Activated CD8-positive, alpha-beta memory T cell treated with anti-CD3 and anti-CD28 coated beads, Interleukin-2, amount 10 ng/mL, durations not matched to agents 7 days and 5 days (primary cell): ENCODE results near the gene KRT71. TPM values are rescaled to one million over a fixed set of nuclear protein-coding genes. Genes with fewer than 3 reads are reported as not detected.

Experiments used
- ATAC-seq: fragments of 150-1000 bp; cut with Tn5 transposase; one replicate; pipeline ENCODE4 v1.10.0; 2021; ENCODE audit warnings: moderate library complexity
- CTCF ChIA-PET: fragments of 350-600 bp; sonication (Branson Sonifier 250); formaldehyde crosslinking; loops from one replicate; lab custom pipeline; 2021; ENCODE audit warnings: antibody characterized with exemption; lab: Charles Lee
- DNase-seq: peaks from one replicate; pipeline ENCODE4 v3.0.0-alpha.2; 2020
- H3K27ac Mint-ChIP-seq: one replicate; pipeline ENCODE4 v1.8.0; 2021; ENCODE audit warnings: mild to moderate bottlenecking, mixed read lengths
- H3K27me3 Mint-ChIP-seq: one replicate; pipeline ENCODE4 v1.8.0; 2021; ENCODE audit warnings: mixed read lengths
- H3K36me3 Mint-ChIP-seq: one replicate; pipeline ENCODE4 v1.8.0; 2021; ENCODE audit warnings: mild to moderate bottlenecking, mixed read lengths
- H3K4me1 Mint-ChIP-seq: one replicate; pipeline ENCODE4 v1.8.0; 2021; ENCODE audit warnings: mixed read lengths
- H3K4me3 Mint-ChIP-seq: one replicate; pipeline ENCODE4 v1.8.0; 2021; ENCODE audit warnings: mild to moderate bottlenecking, moderate library complexity, mixed read lengths
- H3K9me3 Mint-ChIP-seq: one replicate; pipeline ENCODE4 v1.8.0; 2022; ENCODE audit warnings: low read depth, mixed read lengths
- total RNA-seq, 2 experiments: library from RNA; stranded (reverse); gene quantifications; one replicate each; pipeline ENCODE4 v1.2.3, GENCODE V29; 2021

The KRT71 gene
- total RNA-seq, 2 experiments from 2014 or later, result not detected

- H3K9me3 Mint-ChIP-seq, result no peaks in the 10 kb centered on the region
- H3K36me3 Mint-ChIP-seq, result no peaks in the 10 kb centered on the region
- DNase-seq, result no peak
- no peaks in the 10 kb centered on the region for H3K4me1 Mint-ChIP-seq
- no peak for ATAC-seq
- peaks cover 13% of the 10 kb centered on the region for H3K27me3 Mint-ChIP-seq
- CTCF ChIA-PET, result no interaction called here
- no peak overlapping the region for H3K4me3 Mint-ChIP-seq
- H3K27ac Mint-ChIP-seq, result no peak overlapping the region
Observed at GRCh38 chr12:52521175-52521567, 31.8 kb downstream of the KRT71 start.

- H3K27me3 Mint-ChIP-seq, result peaks cover 16% of the 10 kb centered on the region
- no peak within 1 kb of the TSS for H3K4me3 Mint-ChIP-seq
- no peaks in the 10 kb centered on the region for H3K4me1 Mint-ChIP-seq
- no peaks in the 10 kb centered on the region for H3K36me3 Mint-ChIP-seq
- H3K9me3 Mint-ChIP-seq, result no peaks in the 10 kb centered on the region
- ATAC-seq (no peak), DNase-seq (peak; percentile 34)
- H3K27ac Mint-ChIP-seq, result no peak within 1 kb of the TSS
- CTCF ChIA-PET, result interaction anchor here (1.3 kb wide), 1 partner anchor 13 kb away, joined by 3 read pairs; no protein-coding TSS in a partner anchor
Observed at GRCh38 chr12:52519826-52520662, 32.9 kb downstream of the KRT71 start, which contains the start of gene KRT5. TSS of gene KRT5 (minus strand) at chr12:52520394. CDS start at chr12:52520296, 98 bp downstream.

- Mint-ChIP-seq H3K9me3 (no peaks in the 10 kb centered on the region), H3K27me3 (peaks cover 18% of the 10 kb centered on the region), H3K27ac (no peak overlapping the region), H3K4me3 (no peak overlapping the region), H3K36me3 (no peaks in the 10 kb centered on the region), H3K4me1 (no peaks in the 10 kb centered on the region)
- ATAC-seq (no peak), DNase-seq (peak; percentile 33)
- CTCF ChIA-PET, result interaction anchor here (1.3 kb wide), 1 partner anchor 13 kb away, joined by 3 read pairs; no protein-coding TSS in a partner anchor
Observed at GRCh38 chr12:52519387-52519703, 33.6 kb downstream of the KRT71 start.

- CTCF ChIA-PET, result interaction anchor here (1.3 kb wide), 1 partner anchor 12 kb away, joined by 3 read pairs; no protein-coding TSS in a partner anchor
- no peak overlapping the region for H3K4me3 Mint-ChIP-seq
- H3K27me3 Mint-ChIP-seq, result peaks cover 22% of the 10 kb centered on the region
- DNase-seq, result peak; percentile 34
- H3K4me1 Mint-ChIP-seq, result no peaks in the 10 kb centered on the region
- no peaks in the 10 kb centered on the region for H3K9me3 Mint-ChIP-seq
- H3K27ac Mint-ChIP-seq, result no peak overlapping the region
- H3K36me3 Mint-ChIP-seq, result no peaks in the 10 kb centered on the region
- no peak for ATAC-seq
Observed at GRCh38 chr12:52518574-52519386, 34.2 kb downstream of the KRT71 start.

GRCh38 chr12:52517888-52518287 is 35.1 kb downstream of the KRT71 start:
- no peak for ATAC-seq
- no peaks in the 10 kb centered on the region for H3K9me3 Mint-ChIP-seq
- CTCF ChIA-PET, result no interaction called here
- no peak overlapping the region for H3K27ac Mint-ChIP-seq
- no peak overlapping the region for H3K4me3 Mint-ChIP-seq
- H3K27me3 Mint-ChIP-seq, result peaks cover 22% of the 10 kb centered on the region
- no peaks in the 10 kb centered on the region for H3K36me3 Mint-ChIP-seq
- H3K4me1 Mint-ChIP-seq, result no peaks in the 10 kb centered on the region
- DNase-seq, result peak; percentile 21

- DNase-seq, result no peak
- H3K9me3 Mint-ChIP-seq, result no peaks in the 10 kb centered on the region
- CTCF ChIA-PET, result no interaction called here
- peaks cover 18% of the 10 kb centered on the region for H3K27me3 Mint-ChIP-seq
- no peak for ATAC-seq
- H3K4me3 Mint-ChIP-seq, result no peak overlapping the region
- no peaks in the 10 kb centered on the region for H3K36me3 Mint-ChIP-seq
- no peaks in the 10 kb centered on the region for H3K4me1 Mint-ChIP-seq
- no peak overlapping the region for H3K27ac Mint-ChIP-seq
Observed at GRCh38 chr12:52517005-52517835, 35.7 kb downstream of the KRT71 start.

- no peaks in the 10 kb centered on the region for H3K36me3 Mint-ChIP-seq
- H3K9me3 Mint-ChIP-seq, result peaks cover 4% of the 10 kb centered on the region
- no peak for ATAC-seq
- no peak overlapping the region for H3K4me3 Mint-ChIP-seq
- H3K4me1 Mint-ChIP-seq, result no peaks in the 10 kb centered on the region
- peak; percentile 14 for DNase-seq
- H3K27ac Mint-ChIP-seq, result no peak overlapping the region
- peaks cover 18% of the 10 kb centered on the region for H3K27me3 Mint-ChIP-seq
- CTCF ChIA-PET, result no interaction called here
Observed at GRCh38 chr12:52515927-52516831, 36.8 kb downstream of the KRT71 start.

GRCh38 chr12:52515319-52515646 is 37.7 kb downstream of the KRT71 start:
- Mint-ChIP-seq H3K4me3 (no peak overlapping the region), H3K4me1 (no peaks in the 10 kb centered on the region), H3K27ac (no peak overlapping the region), H3K9me3 (peaks cover 6% of the 10 kb centered on the region), H3K27me3 (peaks cover 18% of the 10 kb centered on the region), H3K36me3 (no peaks in the 10 kb centered on the region)
- ATAC-seq, result no peak
- no peak for DNase-seq
- CTCF ChIA-PET, result no interaction called here

- ATAC-seq (no peak), DNase-seq (no peak)
- no peak overlapping the region for H3K4me3 Mint-ChIP-seq
- CTCF ChIA-PET, result interaction anchor here (1.0 kb wide), 1 partner anchor 365 kb away, joined by 3 read pairs; no protein-coding TSS in a partner anchor
- no peak overlapping the region for H3K27ac Mint-ChIP-seq
- peaks cover 6% of the 10 kb centered on the region for H3K9me3 Mint-ChIP-seq
- no peaks in the 10 kb centered on the region for H3K36me3 Mint-ChIP-seq
- H3K27me3 Mint-ChIP-seq, result peaks cover 22% of the 10 kb centered on the region
- H3K4me1 Mint-ChIP-seq, result no peaks in the 10 kb centered on the region
Observed at GRCh38 chr12:52514471-52515318, 38.2 kb downstream of the KRT71 start.

GRCh38 chr12:52513736-52514135 is 39.2 kb downstream of the KRT71 start:
- Mint-ChIP-seq H3K4me3 (no peak overlapping the region), H3K9me3 (peaks cover 6% of the 10 kb centered on the region), H3K27me3 (peaks cover 26% of the 10 kb centered on the region), H3K4me1 (no peaks in the 10 kb centered on the region), H3K27ac (no peak overlapping the region), H3K36me3 (no peaks in the 10 kb centered on the region)
- no peak for DNase-seq
- CTCF ChIA-PET, result interaction anchor here (1.0 kb wide), 1 partner anchor 366 kb away, joined by 3 read pairs; no protein-coding TSS in a partner anchor
- no peak for ATAC-seq

GRCh38 chr12:52508211-52508610 is 44.7 kb downstream of the KRT71 start:
- peaks cover 52% of the 10 kb centered on the region for H3K27me3 Mint-ChIP-seq
- CTCF ChIA-PET, result interaction anchor here (0.7 to 1.2 kb wide), 3 partner anchors 134 to 363 kb away, joined by 3 to 4 read pairs (median 3); no protein-coding TSS in a partner anchor

More at GRCh38 chr12:52508211-52508610, 44.7 kb downstream of the KRT71 start:
- DNase-seq (no peak), ATAC-seq (no peak)
- no peaks in the 10 kb centered on the region for H3K36me3 Mint-ChIP-seq
- no peaks in the 10 kb centered on the region for H3K4me1 Mint-ChIP-seq
- H3K27ac Mint-ChIP-seq, result no peak overlapping the region
- H3K4me3 Mint-ChIP-seq, result no peak overlapping the region
- H3K9me3 Mint-ChIP-seq, result peaks cover 6% of the 10 kb centered on the region
